RKO (cell line): ENCODE data around the gene SGCA.
A peak's percentile ranks its signal among the peaks of the same experiment; 100 is the strongest.

Experiments
- DNase-seq: peaks from one replicate; pipeline ENCODE4 v3.0.0-alpha.2; 2016; ENCODE audit warnings: low spot score

SGCA gene

GRCh38 chr17:50167371-50167770 lies 1.6 kb downstream of the SGCA start:
- no peak for DNase-seq

- no peak for DNase-seq
Measured at GRCh38 chr17:50168319-50168718, 2.5 kb downstream of the SGCA start.

- DNase-seq = peak; percentile 73
Measured at GRCh38 chr17:50169121-50169764, 3.4 kb downstream of the SGCA start.

GRCh38 chr17:50169881-50170459 lies 4.2 kb downstream of the SGCA start:
- no peak for DNase-seq

GRCh38 chr17:50170662-50171370 lies 5.0 kb downstream of the SGCA start:
- DNase-seq = no peak

- DNase-seq = no peak
Measured at GRCh38 chr17:50171371-50172071, 5.7 kb downstream of the SGCA start.

GRCh38 chr17:50172130-50172529 lies 6.3 kb downstream of the SGCA start:
- DNase-seq = no peak

- DNase-seq = no peak
Measured at GRCh38 chr17:50172936-50173334, 7.1 kb downstream of the SGCA start.

GRCh38 chr17:50173335-50173941 lies 7.6 kb downstream of the SGCA start:
- peak; percentile 30 for DNase-seq

GRCh38 chr17:50174444-50174843 lies 8.6 kb downstream of the SGCA start:
- no peak for DNase-seq

- DNase-seq = no peak
Measured at GRCh38 chr17:50175035-50175807, 9.4 kb downstream of the SGCA start.

GRCh38 chr17:50176559-50177357 lies 11.0 kb downstream of the SGCA start:
- DNase-seq = no peak

GRCh38 chr17:50177476-50177875 lies 11.7 kb downstream of the SGCA start:
- DNase-seq = no peak

- peak; percentile 89 for DNase-seq
Measured at GRCh38 chr17:50177983-50178834, 12.4 kb downstream of the SGCA start.

GRCh38 chr17:50180111-50180510 lies 14.3 kb downstream of the SGCA start:
- no peak for DNase-seq

- no peak for DNase-seq
Measured at GRCh38 chr17:50180620-50181019, 14.8 kb downstream of the SGCA start.

- no peak for DNase-seq
Measured at GRCh38 chr17:50181144-50181543, 15.3 kb downstream of the SGCA start.

- DNase-seq = no peak
Measured at GRCh38 chr17:50181591-50182560, 16.1 kb downstream of the SGCA start.
